Left ventricle myocardium superior (tissue), 1 donor: ENCODE data around the gene EVC. TPM values are rescaled to one million over a fixed set of nuclear protein-coding genes. Genes with fewer than 3 reads are reported as not detected.

ENCODE experiments used
- ATAC-seq: fragments of 200-7000 bp; cut with Tn5 transposase; one replicate; pipeline ENCODE4 v1.9.1; 2020; ENCODE audit warnings: mild to moderate bottlenecking, moderate library complexity
- DNase-seq: peaks from one replicate; pipeline ENCODE4 v3.0.0-alpha.2; 2020
- intact Hi-C: fragments of 100-400 bp; cut with micrococcal nuclease; formaldehyde crosslinking; loops from one replicate; pipeline ENCODE4 v1.11.0; 2022
- total RNA-seq: library from RNA; stranded (reverse); fragmentation: NEBNext Ultra II Directional; extraction: Animal tissue kit (Norgen Biotek cat#: 25700); gene quantifications from one replicate; pipeline ENCODE4 v1.2.1, GENCODE V29; 2021
- donor health status: DM: no; HTN: yes; CAD: no; lungs with severe emphysema.

Gene EVC
- total RNA-seq, 1 donor from 2014 or later: 6.3 TPM

DNA sequence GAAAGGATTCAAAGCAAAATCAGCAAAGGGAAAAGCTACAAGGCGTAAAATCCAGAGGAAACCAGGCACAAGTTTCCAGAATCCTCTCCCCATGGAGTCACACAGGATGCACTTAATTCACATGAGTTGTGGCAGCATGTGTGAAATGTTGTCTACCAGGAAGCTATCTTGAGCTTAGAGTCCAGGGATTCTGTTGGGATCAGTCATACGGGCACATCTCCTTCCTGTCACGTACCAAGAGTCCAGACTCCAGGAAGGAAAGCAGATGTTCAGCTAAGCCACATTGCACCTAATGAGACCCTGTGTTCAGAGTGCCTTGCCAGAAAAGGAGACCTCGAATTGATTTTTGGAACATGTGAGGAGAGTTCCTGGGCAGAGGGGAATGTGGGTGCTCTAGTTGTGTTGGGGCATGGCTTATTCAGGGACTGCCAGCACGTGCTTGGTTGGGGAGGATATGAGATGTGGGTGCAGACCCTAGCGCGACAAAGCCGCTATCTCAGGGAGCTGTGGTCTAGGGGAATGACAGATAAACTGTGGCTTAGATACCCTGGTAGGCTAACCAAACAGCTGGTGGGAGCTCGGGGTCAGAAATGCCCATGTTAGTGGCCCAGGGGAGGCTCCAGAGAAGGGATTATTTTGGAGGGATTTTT is 70.0 kb downstream of the EVC start:
- intact Hi-C loops: no loop called here
- no peak for ATAC-seq

DNA sequence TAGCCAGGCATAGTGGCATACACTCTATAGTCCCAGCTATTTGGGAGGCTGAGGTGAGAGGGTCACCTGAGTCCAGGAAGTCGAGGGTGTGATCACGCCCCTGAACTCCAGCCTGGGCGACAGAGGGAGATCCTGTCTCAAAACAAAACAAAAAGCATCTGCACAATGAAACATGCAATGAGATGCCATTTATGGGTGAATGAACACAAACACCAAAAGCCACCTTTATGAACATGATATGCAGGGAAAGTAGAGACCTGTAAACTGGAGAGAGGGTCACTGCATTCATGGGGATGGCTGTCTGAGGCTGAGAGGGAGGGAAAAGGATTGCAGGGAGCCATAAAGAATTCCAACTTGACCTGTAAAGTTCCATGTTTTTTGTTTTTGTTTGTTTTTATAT is 70.7 kb downstream of the EVC start:
- no peak for DNase-seq
- intact Hi-C loops: no loop called here

More for the DNA sequence above, 70.0 kb downstream of the EVC start:
- no peak for DNase-seq

GRCh38 chr4:5782829-5783476 is 72.0 kb downstream of the EVC start:
- intact Hi-C loops: no loop called here

More for the DNA sequence above, 70.7 kb downstream of the EVC start:
- ATAC-seq: no peak

DNA sequence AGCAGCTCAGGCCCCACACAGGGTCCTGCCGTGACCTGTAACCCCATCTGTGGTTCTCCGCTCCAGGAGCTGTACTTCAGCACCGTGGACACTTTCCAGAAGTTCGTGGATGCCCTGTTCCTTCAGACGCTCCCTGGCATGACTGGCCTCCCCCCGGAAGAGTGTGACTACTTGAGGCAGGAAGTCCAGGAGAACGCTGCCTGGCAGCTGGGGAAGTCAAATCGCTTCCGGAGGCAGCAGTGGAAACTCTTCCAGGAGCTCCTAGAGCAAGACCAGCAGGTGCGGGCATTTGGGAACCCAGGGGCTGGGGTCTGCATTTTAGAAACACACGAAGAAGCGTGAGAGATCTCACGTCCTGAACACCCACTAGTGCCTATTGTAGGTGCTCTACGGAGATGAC is 72.5 kb downstream of the EVC start:
- DNase-seq (no peak), ATAC-seq (no peak)
- intact Hi-C loops: no loop called here

More at GRCh38 chr4:5782829-5783476, 72.0 kb downstream of the EVC start:
- ATAC-seq (no peak), DNase-seq (no peak)

DNA sequence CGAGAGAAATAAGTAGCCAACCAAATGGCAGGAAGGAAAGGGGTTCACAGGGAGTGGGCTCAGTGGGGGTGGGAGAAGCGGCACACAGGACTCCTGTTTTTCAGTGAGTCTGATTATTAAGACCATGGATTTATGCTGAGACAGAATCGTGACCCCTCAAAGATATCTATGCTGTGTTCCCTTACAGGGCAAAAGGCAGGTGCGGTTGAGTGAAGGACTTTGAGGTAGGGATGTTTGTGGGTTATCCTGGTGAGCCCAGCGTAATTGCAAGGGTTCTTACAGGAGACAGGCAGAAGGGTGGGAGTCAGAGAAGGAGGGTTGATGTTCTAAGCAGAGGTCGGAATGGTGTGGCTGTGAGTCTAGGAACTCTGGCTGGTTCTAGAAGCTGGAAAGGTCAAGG is 73.0 kb downstream of the EVC start:
- no peak for DNase-seq
- intact Hi-C loops: no loop called here
- ATAC-seq: no peak

DNA sequence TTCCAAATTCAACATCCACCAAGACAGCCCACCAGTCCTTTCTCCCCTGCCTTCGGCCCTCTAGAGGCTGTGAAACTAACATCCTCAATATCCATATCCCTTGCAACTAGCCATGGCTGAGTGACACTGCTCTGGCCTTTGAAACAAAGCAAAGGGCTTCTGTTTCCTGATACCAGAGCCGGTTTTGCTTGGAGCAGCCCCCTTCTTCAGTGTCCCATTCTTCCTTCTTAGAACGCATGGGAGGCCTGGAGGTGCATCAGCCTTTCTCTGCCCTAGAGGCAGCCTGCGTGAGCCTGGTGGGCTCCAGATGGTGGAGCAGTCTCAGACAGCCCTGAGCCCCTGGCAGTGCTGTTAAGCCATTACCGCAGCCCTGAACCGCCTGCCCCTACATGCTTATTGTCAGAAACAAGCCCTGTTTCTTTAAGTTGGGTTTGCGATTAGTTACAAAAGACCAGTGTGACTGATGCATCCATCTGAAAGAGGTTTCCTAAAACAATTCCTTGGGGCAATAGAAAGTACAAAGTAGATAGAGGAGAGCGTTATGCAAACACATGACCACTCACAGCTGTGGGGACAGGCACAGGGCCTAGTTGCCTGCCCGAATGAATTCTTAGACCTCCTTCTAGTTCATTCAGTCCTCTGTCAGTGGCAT is 74.1 kb downstream of the EVC start:
- DNase-seq: peak; percentile 45
- peak; percentile 86 for ATAC-seq
- intact Hi-C loops: no loop called here

GRCh38 chr4:5785806-5786680 is 75.0 kb downstream of the EVC start:
- intact Hi-C loops: no loop called here
- ATAC-seq (peak; percentile 61), DNase-seq (no peak)

GRCh38 chr4:5787311-5787710 is 76.3 kb downstream of the EVC start:
- intact Hi-C loops: no loop called here
- ATAC-seq: no peak
- no peak for DNase-seq

GRCh38 chr4:5788144-5788543 is 77.1 kb downstream of the EVC start:
- ATAC-seq (no peak), DNase-seq (no peak)
- intact Hi-C loops: no loop called here

DNA sequence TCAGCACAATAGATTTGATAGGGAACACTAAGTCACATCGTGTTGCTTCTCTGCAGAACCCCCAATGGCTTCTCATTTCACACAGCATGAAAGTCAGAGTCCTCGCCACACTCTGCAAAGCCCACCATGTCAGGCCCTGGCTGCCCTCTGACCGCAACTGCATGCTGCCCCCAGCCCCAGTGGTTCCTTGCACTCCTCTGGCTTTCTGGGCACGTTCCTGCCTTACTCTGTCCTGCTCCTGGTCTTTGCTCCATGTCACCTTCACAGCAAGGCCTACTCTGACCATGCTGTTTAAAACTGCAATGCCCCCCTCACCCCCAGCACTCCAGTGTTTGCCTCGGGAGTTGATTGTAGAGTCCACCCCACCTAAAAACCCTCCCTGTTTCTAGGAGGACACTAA is 78.1 kb downstream of the EVC start:
- ATAC-seq (no peak), DNase-seq (no peak)
- intact Hi-C loops: no loop called here

DNA sequence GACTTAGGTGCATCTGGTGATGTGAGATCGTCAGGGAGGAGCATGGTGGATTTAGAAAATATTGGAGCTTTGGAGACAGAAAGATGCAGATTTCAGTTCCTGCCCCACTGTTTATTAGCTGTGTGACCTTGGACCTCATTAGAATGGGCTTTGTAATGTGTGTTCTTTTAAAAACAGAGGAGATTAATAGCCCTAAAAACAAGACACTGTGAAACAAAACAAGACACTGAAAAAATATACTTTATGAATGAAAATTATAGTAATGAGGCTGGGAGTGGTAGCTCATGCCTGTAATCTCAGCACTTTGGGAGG is 79.5 kb downstream of the EVC start:
- DNase-seq (no peak), ATAC-seq (no peak)
- intact Hi-C loops: no loop called here

DNA sequence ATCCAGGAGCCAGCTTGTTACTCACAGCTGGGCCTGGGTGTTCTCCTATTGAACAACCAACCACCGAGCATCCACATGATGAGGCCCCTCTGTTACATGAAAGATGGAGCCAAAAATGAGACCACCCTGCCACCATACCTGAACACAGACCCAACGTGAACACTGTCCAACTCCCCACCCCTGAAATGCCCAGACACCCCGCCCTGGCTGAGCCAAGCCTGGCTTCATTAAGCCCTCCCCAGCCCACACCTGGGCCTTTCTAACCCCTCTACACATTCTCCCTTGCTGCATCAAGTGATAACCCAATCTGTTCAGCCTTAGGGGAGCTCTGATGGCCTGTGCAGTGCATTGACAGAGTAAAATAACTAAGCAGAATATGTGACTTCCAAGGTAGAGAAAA is 80.7 kb downstream of the EVC start:
- no peak for ATAC-seq
- DNase-seq: no peak
- intact Hi-C loops: no loop called here

- ATAC-seq (no peak), DNase-seq (no peak)
- intact Hi-C loops: no loop called here
These were observed 82.5 kb downstream of the EVC start for GRCh38 chr4:5793514-5793913.

- intact Hi-C loops: no loop called here
- DNase-seq: no peak
- ATAC-seq: no peak
These were observed 84.6 kb downstream of the EVC start for GRCh38 chr4:5795580-5795979.

DNA sequence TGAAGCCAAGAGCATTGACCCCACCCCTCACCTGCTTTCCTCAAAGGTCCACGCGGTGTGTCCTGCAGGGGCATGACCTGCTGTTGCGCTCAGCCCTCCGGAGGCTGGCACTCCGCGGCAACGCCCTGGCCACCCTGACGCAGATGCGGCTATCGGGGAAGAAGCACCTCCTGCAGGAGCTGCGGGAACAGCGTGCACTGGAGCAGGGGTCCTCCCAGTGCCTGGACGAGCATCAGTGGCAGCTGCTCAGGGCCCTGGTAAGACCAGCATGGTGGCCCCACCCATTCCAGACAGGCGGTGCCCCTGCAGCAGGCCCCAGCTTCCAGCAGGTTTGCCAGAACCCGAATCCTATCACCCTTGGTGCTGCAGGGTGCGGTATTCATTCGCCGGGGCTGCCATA is 86.0 kb downstream of the EVC start:
- DNase-seq (no peak), ATAC-seq (no peak)
- intact Hi-C loops: no loop called here

DNA sequence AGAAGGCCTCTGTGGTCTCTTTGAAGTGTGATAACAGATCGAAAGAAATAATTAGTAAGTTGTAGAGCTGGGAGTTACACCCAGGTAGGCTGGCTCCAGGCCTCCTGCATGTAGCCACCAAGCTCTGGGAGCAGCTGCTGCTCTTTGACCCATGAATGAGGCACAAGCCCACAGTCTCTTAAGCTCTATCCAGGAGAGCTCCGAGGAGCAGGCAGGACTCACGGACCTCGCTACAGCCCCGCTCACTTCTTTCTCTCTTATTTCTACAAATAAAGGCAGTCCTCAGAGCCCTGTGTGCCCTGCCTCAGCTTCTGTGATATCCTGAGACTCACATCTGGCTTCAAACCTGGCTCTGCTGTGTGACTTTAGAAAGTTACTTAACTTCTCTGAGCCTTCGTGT is 86.9 kb downstream of the EVC start:
- DNase-seq (no peak), ATAC-seq (no peak)
- intact Hi-C loops: no loop called here

DNA sequence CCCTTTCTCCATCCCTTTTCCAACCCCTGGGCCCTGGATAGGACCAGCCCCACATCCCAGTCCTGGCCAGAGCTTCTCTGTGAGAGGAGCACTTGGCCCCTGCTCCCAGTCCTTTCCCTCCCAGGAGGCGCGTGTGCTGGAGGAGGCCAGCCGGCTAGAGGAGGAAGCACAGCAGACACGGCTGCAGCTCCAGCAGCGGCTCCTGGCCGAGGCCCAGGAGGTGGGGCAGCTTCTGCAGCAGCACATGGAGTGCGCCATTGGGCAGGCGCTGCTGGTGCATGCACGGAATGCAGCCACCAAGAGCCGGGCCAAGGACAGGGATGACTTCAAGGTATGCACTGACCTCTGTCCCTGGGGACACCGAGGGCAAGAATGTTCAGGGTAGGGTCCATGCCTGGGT is 87.5 kb downstream of the EVC start:
- intact Hi-C loops: no loop called here
- DNase-seq: peak; percentile 77
- ATAC-seq: peak; percentile 91

GRCh38 chr4:5798946-5799345 is 87.9 kb downstream of the EVC start:
- no peak for DNase-seq
- ATAC-seq: no peak
- intact Hi-C loops: no loop called here

DNA sequence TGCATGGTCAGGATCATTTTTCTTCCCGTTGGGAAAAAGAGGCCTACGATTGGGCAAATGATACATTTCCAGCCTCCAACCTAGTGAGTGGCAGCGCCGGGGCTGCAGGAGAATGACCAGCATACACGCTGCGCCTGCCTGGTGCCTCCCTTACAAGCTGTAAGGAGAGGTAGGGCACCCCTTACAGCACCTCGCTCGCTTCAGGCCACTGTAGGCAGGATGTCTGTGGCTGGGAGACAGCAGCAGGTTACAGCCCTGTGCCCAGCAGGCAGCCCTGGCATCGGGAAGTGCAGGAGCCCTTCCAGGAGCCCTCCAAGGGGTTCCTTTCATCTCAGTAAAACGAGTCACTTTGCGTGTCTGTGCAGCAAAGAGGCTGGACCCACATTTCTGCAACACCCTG is 88.4 kb downstream of the EVC start:
- intact Hi-C loops: no loop called here
- no peak for ATAC-seq
- no peak for DNase-seq

GRCh38 chr4:5800496-5800895 is 89.5 kb downstream of the EVC start:
- no peak for ATAC-seq
- DNase-seq: no peak
- intact Hi-C loops: no loop called here
